Activated CD4-positive, alpha-beta T cell treated with anti-CD3 and anti-CD28 coated beads, Interleukin-2, amount 10 ng/mL, durations not matched to agents 24 days and 14 days (primary cell): Measurements from ENCODE around the gene CT45A5. TPM values are rescaled to one million over a fixed set of nuclear protein-coding genes. Genes with fewer than 3 reads are reported as not detected.
A peak's percentile ranks its signal among the peaks of the same experiment; 100 is the strongest.
"Not testable (repeated sequence)": the region's sequence is repeated elsewhere in the genome, so short reads cannot be mapped to it uniquely, and the experiment has no call there.

Experiments
- DNase-seq: peaks from one replicate; pipeline ENCODE4 v3.0.0; 2022
- H3K27ac Mint-ChIP-seq: one replicate; pipeline ENCODE4 v1.8.0; 2022; ENCODE audit warnings: mild to moderate bottlenecking, mixed read lengths
- H3K27me3 Mint-ChIP-seq: one replicate; pipeline ENCODE4 v1.8.0; 2022; ENCODE audit warnings: mixed read lengths
- H3K36me3 Mint-ChIP-seq: one replicate; pipeline ENCODE4 v1.8.0; 2022; ENCODE audit warnings: low read depth, mild to moderate bottlenecking, mixed read lengths
- H3K4me1 Mint-ChIP-seq: one replicate; pipeline ENCODE4 v1.8.0; 2021; ENCODE audit warnings: mixed read lengths
- H3K4me3 Mint-ChIP-seq: one replicate; pipeline ENCODE4 v1.8.0; 2022; ENCODE audit warnings: mild to moderate bottlenecking, moderate library complexity, mixed read lengths
- H3K9me3 Mint-ChIP-seq: one replicate; pipeline ENCODE4 v1.8.0; 2021; ENCODE audit warnings: mixed read lengths
- intact Hi-C: fragments of 100-400 bp; cut with micrococcal nuclease; formaldehyde crosslinking; loops from one replicate; pipeline ENCODE4 v1.15.1; 2023
- total RNA-seq: library from RNA; stranded (reverse); gene quantifications from 2 replicates; pipeline ENCODE4 v1.2.3, GENCODE V29; 2022

Gene CT45A5
- not detected in 2 replicates for total RNA-seq

GRCh38 chrX:135785403-135785802, at the start of gene CT45A5:
CT45A5 (minus strand) TSS chrX:135785503; CDS start chrX:135781729, 3,774 bp downstream.
- H3K27me3 Mint-ChIP-seq, H3K4me3 Mint-ChIP-seq, H3K27ac Mint-ChIP-seq, H3K36me3 Mint-ChIP-seq, H3K9me3 Mint-ChIP-seq, DNase-seq, H3K4me1 Mint-ChIP-seq, intact Hi-C loops: not testable (repeated sequence)

GRCh38 chrX:135819912-135820311, 34.6 kb upstream of the CT45A5 start, which contains the start of gene CT45A2:
CT45A2 (minus strand) TSS chrX:135820012; CDS start chrX:135816265, 3,747 bp downstream.
- DNase-seq, H3K36me3 Mint-ChIP-seq, H3K4me3 Mint-ChIP-seq, H3K9me3 Mint-ChIP-seq, intact Hi-C loops, H3K4me1 Mint-ChIP-seq, H3K27me3 Mint-ChIP-seq, H3K27ac Mint-ChIP-seq: not testable (repeated sequence)

GRCh38 chrX:135802687-135803086, 17.4 kb upstream of the CT45A5 start, which contains the start of gene CT45A6:
CT45A6 (minus strand) TSS chrX:135802787; CDS start chrX:135798993, 3,794 bp downstream.
- DNase-seq, H3K27ac Mint-ChIP-seq, intact Hi-C loops, H3K36me3 Mint-ChIP-seq, H3K4me1 Mint-ChIP-seq, H3K4me3 Mint-ChIP-seq, H3K9me3 Mint-ChIP-seq, H3K27me3 Mint-ChIP-seq: not testable (repeated sequence)

GRCh38 chrX:135768091-135768490, 17.2 kb downstream of the CT45A5 start, which contains the start of gene CT45A3:
CT45A3 (minus strand) TSS chrX:135768191; CDS start chrX:135764444, 3,747 bp downstream.
- H3K9me3 Mint-ChIP-seq, H3K27ac Mint-ChIP-seq, H3K27me3 Mint-ChIP-seq, H3K4me1 Mint-ChIP-seq, DNase-seq, H3K4me3 Mint-ChIP-seq, intact Hi-C loops, H3K36me3 Mint-ChIP-seq: not testable (repeated sequence)

GRCh38 chrX:135744739-135745138, 40.6 kb downstream of the CT45A5 start:
- H3K27me3 Mint-ChIP-seq, H3K4me3 Mint-ChIP-seq, intact Hi-C loops: not testable (repeated sequence)

GRCh38 chrX:135741192-135741715, 44.0 kb downstream of the CT45A5 start:
- H3K4me1 Mint-ChIP-seq: no peaks in the 10 kb centered on the region
- no peaks in the 10 kb centered on the region for H3K9me3 Mint-ChIP-seq
- H3K27me3 Mint-ChIP-seq: peaks cover 2% of the 10 kb centered on the region
- no peak for DNase-seq
- no peak overlapping the region for H3K27ac Mint-ChIP-seq
- intact Hi-C loops: no loop called here
- H3K36me3 Mint-ChIP-seq: no peaks in the 10 kb centered on the region
- no peak overlapping the region for H3K4me3 Mint-ChIP-seq

More at GRCh38 chrX:135744739-135745138, 40.6 kb downstream of the CT45A5 start:
- H3K9me3 Mint-ChIP-seq, H3K36me3 Mint-ChIP-seq, H3K4me1 Mint-ChIP-seq, H3K27ac Mint-ChIP-seq, DNase-seq: not testable (repeated sequence)

- H3K4me3 Mint-ChIP-seq: peak overlapping the region; percentile 57
- H3K27ac Mint-ChIP-seq: no peak overlapping the region
- peaks cover 2% of the 10 kb centered on the region for H3K27me3 Mint-ChIP-seq
- no peaks in the 10 kb centered on the region for H3K36me3 Mint-ChIP-seq
- no peaks in the 10 kb centered on the region for H3K4me1 Mint-ChIP-seq
- DNase-seq: peak; percentile 82
- intact Hi-C loops: no loop called here
- H3K9me3 Mint-ChIP-seq: no peaks in the 10 kb centered on the region
Measured at GRCh38 chrX:135740681-135741149, 44.6 kb downstream of the CT45A5 start.

- no peaks in the 10 kb centered on the region for H3K9me3 Mint-ChIP-seq
- intact Hi-C loops: no loop called here
Measured at GRCh38 chrX:135737366-135738071, 47.8 kb downstream of the CT45A5 start.

GRCh38 chrX:135734666-135735065, 50.6 kb downstream of the CT45A5 start:
- H3K4me1 Mint-ChIP-seq, intact Hi-C loops, H3K4me3 Mint-ChIP-seq, H3K27ac Mint-ChIP-seq, H3K27me3 Mint-ChIP-seq, H3K9me3 Mint-ChIP-seq, H3K36me3 Mint-ChIP-seq, DNase-seq: not testable (repeated sequence)

More at GRCh38 chrX:135737366-135738071, 47.8 kb downstream of the CT45A5 start:
- H3K36me3 Mint-ChIP-seq: no peaks in the 10 kb centered on the region
- peaks cover 2% of the 10 kb centered on the region for H3K27me3 Mint-ChIP-seq
- no peak overlapping the region for H3K4me3 Mint-ChIP-seq
- H3K27ac Mint-ChIP-seq: no peak overlapping the region
- no peak for DNase-seq
- H3K4me1 Mint-ChIP-seq: no peaks in the 10 kb centered on the region

Other genes starting within 250 kb of the CT45A5 start
- gene CT45A1, start 71.9 kb downstream of the CT45A5 start, total RNA-seq: not detected in 2 replicates
- not detected in 2 replicates for gene CT45A3, start 17.3 kb downstream of the CT45A5 start, total RNA-seq
- not detected in 2 replicates for gene CT45A6, start 17.3 kb upstream of the CT45A5 start, total RNA-seq
- not detected in 2 replicates for gene CT45A2, start 34.5 kb upstream of the CT45A5 start, total RNA-seq
- gene CT45A7, start 51.8 kb upstream of the CT45A5 start, total RNA-seq: not detected in 2 replicates
- gene CT45A8, start 69.0 kb upstream of the CT45A5 start, total RNA-seq: not detected in 2 replicates
- not detected in 2 replicates for gene CT45A9, start 86.3 kb upstream of the CT45A5 start, total RNA-seq
- not detected in 2 replicates for gene CT45A10, start 107.9 kb upstream of the CT45A5 start, total RNA-seq
- gene SAGE1, start 108.2 kb upstream of the CT45A5 start, total RNA-seq: not detected in 2 replicates
- gene MMGT1, start 188.5 kb upstream of the CT45A5 start, total RNA-seq: 27.1 and 27.4 TPM in 2 replicates
- 10.9 and 12.4 TPM in 2 replicates for gene SLC9A6, start 199.9 kb upstream of the CT45A5 start, total RNA-seq